Mucosa of rectum (tissue), 2 donors: ENCODE results near the gene GAS2L3.
"Not testable (repeated sequence)": the region's sequence is repeated elsewhere in the genome, so short reads cannot be mapped to it uniquely, and the experiment has no call there.

Source experiments
- H3K27ac ChIP-seq, 2 donors: one replicate each; pipeline ENCODE4 v1.7.0; 2013; ENCODE audit warnings: inconsistent platforms in 2 of 2, low read depth in 2 of 2, low read length in 2 of 2
- H3K27me3 ChIP-seq, 2 donors: one replicate each; pipeline ENCODE4 v1.7.0; 2013; ENCODE audit warnings: low read length in 2 of 2; ENCODE audit not compliant: control insufficient read depth in 2 of 2, insufficient read depth in 2 of 2
- H3K36me3 ChIP-seq, 2 donors: one replicate each; pipeline ENCODE4 v1.7.0; 2013; ENCODE audit warnings: low read length in 2 of 2; ENCODE audit not compliant: control insufficient read depth in 2 of 2, insufficient read depth in 2 of 2
- H3K4me1 ChIP-seq, 2 donors: one replicate each; pipeline ENCODE4 v1.7.0; 2013; ENCODE audit warnings: low read length in 2 of 2, mild to moderate bottlenecking in 1 of 2; ENCODE audit not compliant: control insufficient read depth in 2 of 2, insufficient read depth in 2 of 2
- H3K4me3 ChIP-seq, 2 donors: one replicate each; pipeline ENCODE4 v1.7.0; 2013; ENCODE audit warnings: low read length in 2 of 2
- H3K9ac ChIP-seq, 2 donors: one replicate each; pipeline ENCODE4 v1.7.0; 2013; ENCODE audit warnings: low read length in 2 of 2, low read depth in 1 of 2, mild to moderate bottlenecking in 1 of 2
- H3K9me3 ChIP-seq, 2 donors: one replicate each; pipeline ENCODE4 v1.7.0; 2013; ENCODE audit warnings: low read length in 2 of 2; ENCODE audit not compliant: control insufficient read depth in 2 of 2
- donor health status: healthy.
- donor health status: Normal muscosa, but diverticular disease.

The GAS2L3 gene

DNA sequence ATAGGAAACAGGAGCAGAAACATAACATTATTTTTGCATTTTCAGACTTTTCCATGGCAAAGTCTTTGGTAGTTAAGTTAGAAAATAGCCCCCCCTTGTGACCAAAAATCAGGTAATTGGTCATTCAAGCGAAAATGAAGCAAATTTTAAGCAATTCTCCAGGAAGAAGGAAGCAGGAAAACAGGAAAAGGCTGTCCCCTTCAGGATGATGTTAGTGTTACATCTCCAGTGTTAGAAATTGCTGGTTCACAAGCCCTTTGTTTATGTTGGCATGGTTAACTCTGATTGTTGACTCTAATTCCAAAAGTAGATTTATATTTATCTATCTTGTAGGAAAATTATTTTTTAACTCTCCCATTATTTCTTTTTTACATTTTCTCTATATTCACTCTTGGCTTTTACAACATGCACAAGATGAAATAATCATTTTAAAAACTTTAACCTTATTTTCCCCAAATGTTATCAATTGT is 18.8 kb upstream of the GAS2L3 start:
- Histone ChIP-seq H3K27ac (no peak overlapping the region), H3K9me3 (no peaks in the 10 kb centered on the region), H3K27me3 (no peaks in the 10 kb centered on the region), H3K36me3 (no peaks in the 10 kb centered on the region), H3K4me1 (no peaks in the 10 kb centered on the region), H3K4me3 (no peak overlapping the region), H3K9ac (no peak overlapping the region)

DNA sequence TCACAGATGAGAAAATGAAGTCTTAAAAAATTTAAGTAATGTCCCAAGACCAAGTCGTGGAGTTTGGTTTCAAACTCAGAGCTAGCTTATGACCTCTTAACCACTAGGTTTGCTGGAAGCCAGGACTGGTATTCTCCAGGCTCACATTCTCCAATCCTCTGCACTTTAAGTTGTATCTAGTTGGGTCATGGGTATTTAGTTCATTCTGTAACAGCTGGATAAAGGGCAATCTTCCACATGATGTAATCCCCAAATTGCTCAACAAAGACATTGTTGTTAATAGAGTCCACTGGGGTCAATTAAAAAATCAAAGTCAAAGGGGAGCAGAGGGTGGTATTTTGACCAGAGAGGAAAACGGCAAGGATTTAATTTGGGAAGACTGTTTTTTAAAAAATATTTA is 17.8 kb upstream of the GAS2L3 start:
- H3K4me3 ChIP-seq = no peak overlapping the region
- H3K27ac ChIP-seq = no peak overlapping the region
- no peaks in the 10 kb centered on the region for H3K9me3 ChIP-seq
- H3K9ac ChIP-seq = no peak overlapping the region
- H3K27me3 ChIP-seq = no peaks in the 10 kb centered on the region
- H3K4me1 ChIP-seq = no peaks in the 10 kb centered on the region
- H3K36me3 ChIP-seq = no peaks in the 10 kb centered on the region

DNA sequence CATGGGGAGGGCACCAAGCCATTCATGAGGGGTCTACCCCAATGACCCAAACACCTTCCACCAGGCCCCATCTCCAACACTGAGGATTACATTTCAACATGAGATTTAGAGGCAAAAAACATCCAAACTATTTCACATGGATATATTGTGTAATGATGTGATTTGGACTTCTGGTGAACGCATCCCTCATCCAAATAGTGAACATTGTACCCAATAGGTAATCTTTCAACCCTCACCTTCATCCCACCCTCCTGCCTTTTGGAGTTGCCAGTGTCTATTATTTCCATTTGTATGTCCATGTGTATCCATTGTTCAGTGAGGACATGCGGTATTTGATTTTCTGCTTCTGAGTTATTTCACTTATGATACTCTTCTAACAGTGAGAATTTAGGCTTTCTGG is 16.1 kb upstream of the GAS2L3 start:
- no peak overlapping the region for H3K4me3 ChIP-seq
- no peaks in the 10 kb centered on the region for H3K4me1 ChIP-seq
- H3K9me3 ChIP-seq = no peaks in the 10 kb centered on the region
- no peaks in the 10 kb centered on the region for H3K36me3 ChIP-seq
- H3K9ac ChIP-seq = no peak overlapping the region
- H3K27me3 ChIP-seq = no peaks in the 10 kb centered on the region
- no peak overlapping the region for H3K27ac ChIP-seq

DNA sequence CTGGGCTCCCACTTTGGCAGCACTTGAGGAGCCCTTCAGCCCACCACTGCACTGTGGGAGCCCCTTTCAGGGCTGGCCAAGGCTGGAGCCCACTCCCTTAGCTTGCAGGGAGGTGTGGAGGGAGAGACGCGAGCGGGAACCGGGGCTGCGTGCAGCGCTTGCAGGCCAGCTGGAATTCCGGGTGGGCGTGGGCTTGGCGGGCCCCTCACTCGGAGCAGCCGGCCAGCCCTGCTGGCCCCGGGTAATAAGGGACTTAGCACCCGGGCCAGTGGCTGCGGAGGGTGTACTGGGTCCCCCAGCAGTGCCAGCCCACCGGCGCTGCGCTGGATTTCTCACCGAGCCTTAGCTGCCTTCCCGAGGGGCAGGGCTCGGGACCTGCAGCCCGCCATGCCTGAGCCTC is 14.2 kb upstream of the GAS2L3 start:
- H3K27me3 ChIP-seq, H3K27ac ChIP-seq, H3K9me3 ChIP-seq, H3K4me1 ChIP-seq, H3K4me3 ChIP-seq, H3K9ac ChIP-seq, H3K36me3 ChIP-seq: not testable (repeated sequence)

DNA sequence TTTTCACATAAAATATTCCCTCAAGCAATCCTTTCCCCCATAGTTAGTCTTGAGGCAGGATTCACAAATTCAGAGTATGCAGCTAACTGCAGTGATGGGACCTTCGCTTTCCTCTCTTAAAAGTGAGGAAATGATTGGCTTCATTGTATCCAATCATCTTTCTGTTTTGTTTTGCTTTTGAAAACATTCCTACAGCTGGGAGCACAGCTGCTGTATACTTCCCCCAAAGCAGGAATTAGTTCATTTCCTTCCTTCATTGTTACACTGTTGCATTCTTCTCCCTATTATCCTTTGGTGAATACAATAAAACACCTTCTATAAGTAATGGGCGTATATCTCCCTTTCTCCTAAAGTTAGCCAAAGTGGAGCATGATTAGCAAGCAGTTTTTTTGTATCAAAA is 9.4 kb upstream of the GAS2L3 start:
- Histone ChIP-seq H3K4me3 (no peak overlapping the region), H3K27ac (no peak overlapping the region), H3K4me1 (no peaks in the 10 kb centered on the region), H3K9ac (no peak overlapping the region), H3K27me3 (no peaks in the 10 kb centered on the region), H3K9me3 (no peaks in the 10 kb centered on the region), H3K36me3 (no peaks in the 10 kb centered on the region)

DNA sequence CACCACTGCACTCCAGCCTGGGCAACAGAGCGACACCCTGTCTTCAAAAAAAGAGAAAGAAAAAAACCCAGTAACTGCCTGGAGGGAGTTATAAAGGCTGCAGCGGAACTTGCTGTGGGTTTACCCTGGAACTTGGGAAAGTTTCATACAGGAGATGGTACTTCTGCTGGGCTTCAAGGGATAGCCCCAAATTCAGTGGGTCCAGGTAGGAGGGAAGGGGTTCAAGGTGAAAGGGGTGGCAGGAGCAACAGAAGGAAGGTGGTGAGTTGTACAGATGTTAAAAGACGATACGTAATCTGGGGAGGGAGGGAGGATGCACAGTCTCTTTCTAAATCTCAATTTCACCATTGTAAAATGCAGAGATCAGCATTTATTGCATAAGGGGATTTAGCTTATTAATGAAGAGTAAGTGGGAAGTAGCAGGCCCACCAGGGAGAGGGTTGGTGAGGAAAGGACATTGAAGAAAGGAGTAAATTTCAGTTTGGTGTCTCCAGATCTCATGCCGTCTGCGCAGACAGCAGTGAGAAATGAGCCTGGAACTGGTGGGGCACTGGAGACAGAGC is 8.5 kb upstream of the GAS2L3 start:
- no peak overlapping the region for H3K27ac ChIP-seq
- H3K27me3 ChIP-seq = no peaks in the 10 kb centered on the region
- H3K4me3 ChIP-seq = no peak overlapping the region
- H3K9ac ChIP-seq = no peak overlapping the region
- H3K9me3 ChIP-seq = no peaks in the 10 kb centered on the region
- no peaks in the 10 kb centered on the region for H3K36me3 ChIP-seq
- no peaks in the 10 kb centered on the region for H3K4me1 ChIP-seq

DNA sequence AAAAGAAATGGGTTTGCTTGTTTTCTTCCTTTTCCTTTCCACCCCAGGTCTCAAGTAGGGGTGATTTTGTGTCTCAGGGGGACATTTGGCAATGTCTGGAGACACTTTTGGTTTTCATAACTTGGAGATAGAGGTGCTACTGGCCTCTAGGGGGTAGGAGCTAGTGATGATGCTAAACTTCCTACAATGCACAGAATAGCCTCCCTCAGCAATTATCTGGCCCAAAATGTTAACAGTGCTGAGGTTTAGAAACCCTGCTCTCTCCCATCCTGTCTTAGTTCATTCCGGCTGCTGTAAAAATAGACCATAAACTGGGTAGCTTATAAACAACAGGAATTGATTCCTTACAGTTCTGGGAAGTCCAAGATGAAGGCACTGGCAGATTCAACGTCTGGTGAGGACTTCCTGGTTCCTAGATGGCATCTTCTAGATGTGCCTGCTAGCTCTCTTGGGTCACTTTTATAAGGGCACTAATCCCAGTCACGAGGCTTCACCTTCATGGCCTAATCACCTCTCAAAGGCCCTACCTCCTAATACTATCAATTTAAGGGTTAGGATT is 7.4 kb upstream of the GAS2L3 start:
- Histone ChIP-seq H3K4me1 (no peaks in the 10 kb centered on the region), H3K27me3 (no peaks in the 10 kb centered on the region), H3K27ac (peak overlapping the region in 1 of 2 donors; percentile 1)

DNA sequence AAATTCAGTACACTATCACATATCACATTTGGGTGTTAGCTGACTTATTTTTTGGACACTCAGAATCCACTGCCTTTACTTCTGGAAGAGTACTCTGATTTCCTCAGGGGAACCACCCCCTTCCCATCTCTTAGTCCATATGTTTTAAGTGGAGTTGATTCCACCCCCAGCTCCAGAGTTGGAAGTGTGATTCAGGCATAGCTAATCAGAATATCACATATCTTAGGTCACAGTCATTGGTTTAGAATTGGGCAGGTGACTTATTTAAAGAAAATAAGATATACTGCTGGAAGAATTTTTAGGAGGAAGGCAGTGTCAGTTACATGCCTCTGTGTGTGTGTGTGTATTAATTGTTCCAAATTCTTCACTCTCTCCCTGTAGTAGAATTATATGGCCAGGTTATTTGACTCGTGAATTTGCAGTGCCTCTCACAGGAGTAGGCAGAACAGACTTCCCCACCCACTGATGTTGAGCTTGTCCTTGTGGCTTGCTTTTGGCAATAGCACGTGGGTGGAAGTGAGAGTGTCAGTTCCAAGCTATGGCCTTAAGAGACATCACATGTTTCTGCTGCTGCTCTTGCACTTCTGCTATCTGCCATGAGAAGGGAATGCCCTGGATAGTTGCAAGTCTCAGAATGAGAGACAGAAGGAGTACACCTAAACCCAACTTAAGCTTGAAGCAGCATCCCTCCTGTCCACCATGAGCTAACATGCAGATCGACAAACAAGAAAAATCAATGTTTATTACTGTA is 6.4 kb upstream of the GAS2L3 start:
- Histone ChIP-seq H3K27me3 (no peaks in the 10 kb centered on the region), H3K27ac (no peak overlapping the region), H3K9me3 (no peaks in the 10 kb centered on the region), H3K4me1 (no peaks in the 10 kb centered on the region), H3K36me3 (no peaks in the 10 kb centered on the region), H3K9ac (no peak overlapping the region), H3K4me3 (no peak overlapping the region)

More for the DNA sequence above, 7.4 kb upstream of the GAS2L3 start:
- H3K36me3 ChIP-seq = no peaks in the 10 kb centered on the region
- no peak overlapping the region for H3K9ac ChIP-seq
- H3K4me3 ChIP-seq = no peak overlapping the region
- no peaks in the 10 kb centered on the region for H3K9me3 ChIP-seq

DNA sequence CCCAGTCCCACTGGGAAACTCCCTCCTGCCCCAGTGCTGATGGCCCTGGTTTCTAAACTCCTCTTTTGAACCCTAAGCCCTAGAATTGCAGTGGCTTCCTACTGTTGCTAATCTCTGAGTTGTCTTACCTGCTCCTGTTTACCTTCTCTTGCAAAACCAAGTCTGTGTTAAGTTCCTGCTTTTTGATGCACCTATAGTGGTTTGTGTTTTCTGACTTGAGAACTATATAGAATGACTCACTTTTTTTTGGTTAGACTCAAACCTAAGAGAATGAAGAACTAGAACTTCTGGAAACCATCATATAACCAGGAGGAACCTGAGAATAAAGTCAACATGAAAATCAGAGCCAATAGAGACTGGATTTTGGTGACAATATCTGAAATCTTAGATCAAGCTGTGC is 5.5 kb upstream of the GAS2L3 start:
- Histone ChIP-seq H3K36me3 (no peaks in the 10 kb centered on the region), H3K9ac (no peak overlapping the region), H3K9me3 (no peaks in the 10 kb centered on the region), H3K4me3 (no peak overlapping the region), H3K27me3 (no peaks in the 10 kb centered on the region), H3K4me1 (no peaks in the 10 kb centered on the region), H3K27ac (no peak overlapping the region)

DNA sequence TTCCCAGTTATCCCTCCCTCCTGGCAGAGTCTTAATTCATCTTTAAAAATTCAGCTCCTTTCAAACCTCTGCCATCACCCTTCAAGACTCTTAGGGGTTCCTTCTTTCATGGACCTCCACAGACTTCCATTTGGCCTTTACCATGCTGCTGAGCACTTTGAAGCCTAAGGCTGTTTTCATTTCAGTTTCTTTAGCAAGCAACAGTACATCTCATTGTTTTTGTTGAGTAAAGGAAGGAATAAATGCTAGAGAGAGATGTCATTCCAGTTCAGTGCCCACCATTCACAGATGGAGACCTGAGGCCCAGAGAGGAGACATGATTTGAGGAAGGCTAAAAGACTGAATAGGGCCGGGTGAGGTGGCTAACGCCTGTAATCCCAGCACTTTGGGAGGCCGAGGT is 1.3 kb upstream of the GAS2L3 start:
- no peak overlapping the region for H3K4me3 ChIP-seq
- H3K9me3 ChIP-seq = no peaks in the 10 kb centered on the region
- H3K27me3 ChIP-seq = no peaks in the 10 kb centered on the region
- H3K36me3 ChIP-seq = no peaks in the 10 kb centered on the region
- no peak overlapping the region for H3K27ac ChIP-seq
- H3K4me1 ChIP-seq = peaks cover 9% of the 10 kb centered on the region in 2 donors
- H3K9ac ChIP-seq = no peak overlapping the region
